ENCODE measurements around the gene RBMS3. TPM values are rescaled to one million over a fixed set of nuclear protein-coding genes. Genes with fewer than 3 reads are reported as not detected.

Gene RBMS3
- total RNA-seq, 1 experiment from 2014 or later = 0.42 TPM

- TF ChIP-seq EGR1 (IDR thresholded peaks at IDR 0.05; ENCODE audit: low read depth) (no peak), CBX3 (IDR thresholded peaks at IDR 0.05; ENCODE audit: low read depth) (no peak), SP1 (IDR thresholded peaks at IDR 0.05; ENCODE audit: low read depth) (no peak), POLR2A (IDR thresholded peaks at IDR 0.05; ENCODE audit: borderline replicate concordance, extremely low read depth, insufficient read depth, insufficient read length) (no peak), FOSL1 (IDR thresholded peaks at IDR 0.05; ENCODE audit: low read depth) (no peak), CEBPB (IDR thresholded peaks at IDR 0.05; ENCODE audit: low read depth) (no peak), ZFX (IDR thresholded peaks at IDR 0.05) (no peak), RAD21 (IDR thresholded peaks at IDR 0.05; ENCODE audit: low read depth) (no peak), ZBTB33 (IDR thresholded peaks at IDR 0.05; ENCODE audit: extremely low read depth, insufficient replicate concordance, low read length) (no peak), REST (IDR thresholded peaks at IDR 0.05; ENCODE audit: low read depth) (no peak)
- TF ChIP-seq, protein P1, sequence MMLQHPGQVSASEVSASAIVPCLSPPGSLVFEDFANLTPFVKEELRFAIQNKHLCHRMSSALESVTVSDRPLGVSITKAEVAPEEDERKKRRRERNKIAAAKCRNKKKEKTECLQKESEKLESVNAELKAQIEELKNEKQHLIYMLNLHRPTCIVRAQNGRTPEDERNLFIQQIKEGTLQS (IDR thresholded peaks at IDR 0.05) = no peak
- no TSS peak for BruUV-seq (replicated peaks)
- Histone ChIP-seq H3K9ac (ENCODE audit: low read length) (no peak overlapping the region), H3K9me3 (ENCODE audit: control insufficient read depth in 1 of 2, insufficient read depth in 1 of 2, low read depth in 1 of 2, low read length in 2 of 2) (no peaks in the 10 kb centered on the region), H4K20me1 (ENCODE audit: insufficient read depth) (no peaks in the 10 kb centered on the region), H3K4me1 (ENCODE audit: control insufficient read depth in 1 of 2, insufficient read depth in 2 of 2, low read length in 2 of 2) (no peaks in the 10 kb centered on the region), H2AFZ (ENCODE audit: low read depth, low read length, poor library complexity, severe bottlenecking) (no peak overlapping the region), H3K27me3 (ENCODE audit: insufficient read depth, low read length) (no peaks in the 10 kb centered on the region), H3K9me2 (ENCODE audit: insufficient read depth) (no peaks in the 10 kb centered on the region), H3K79me2 (ENCODE audit: insufficient read depth, low read length) (no peaks in the 10 kb centered on the region), H3K27ac (ENCODE audit: low read depth, low read length) (no peak overlapping the region), H3K4me3 (replicated peaks in 1 of 2; ENCODE audit: low read depth in 1 of 2, low read length in 2 of 2) (no peak overlapping the region), H3K4me2 (ENCODE audit: low read length) (no peak overlapping the region), H3K36me3 (ENCODE audit: control insufficient read depth in 1 of 2, insufficient read depth in 2 of 2, low read length in 2 of 2) (no peaks in the 10 kb centered on the region)
- intact Hi-C loops (cut with micrococcal nuclease) = no loop called here
- ChIA-PET POLR2A (no interaction called here), RAD21 (ENCODE audit: low non-redundant PET in 1 of 2, low total read pairs in 2 of 2, uncharacterized antibody in 2 of 2, unreplicated experiment in 2 of 2) (no interaction called here), CTCF (no interaction called here)
- DNase-seq (ENCODE audit: low read depth, low spot score) = no peak
- ATAC-seq = no peak
Measured at GRCh38 chr3:29291260-29291981, 10.6 kb downstream of the RBMS3 start.

Measured in HCT116 (cell line).